ENCODE data around the gene ARRDC2. TPM values are rescaled to one million over a fixed set of nuclear protein-coding genes. Genes with fewer than 3 reads are reported as not detected.

ARRDC2 gene
- total RNA-seq, 1 experiment from 2014 or later = 9.2 TPM

- TF ChIP-seq, protein P1, sequence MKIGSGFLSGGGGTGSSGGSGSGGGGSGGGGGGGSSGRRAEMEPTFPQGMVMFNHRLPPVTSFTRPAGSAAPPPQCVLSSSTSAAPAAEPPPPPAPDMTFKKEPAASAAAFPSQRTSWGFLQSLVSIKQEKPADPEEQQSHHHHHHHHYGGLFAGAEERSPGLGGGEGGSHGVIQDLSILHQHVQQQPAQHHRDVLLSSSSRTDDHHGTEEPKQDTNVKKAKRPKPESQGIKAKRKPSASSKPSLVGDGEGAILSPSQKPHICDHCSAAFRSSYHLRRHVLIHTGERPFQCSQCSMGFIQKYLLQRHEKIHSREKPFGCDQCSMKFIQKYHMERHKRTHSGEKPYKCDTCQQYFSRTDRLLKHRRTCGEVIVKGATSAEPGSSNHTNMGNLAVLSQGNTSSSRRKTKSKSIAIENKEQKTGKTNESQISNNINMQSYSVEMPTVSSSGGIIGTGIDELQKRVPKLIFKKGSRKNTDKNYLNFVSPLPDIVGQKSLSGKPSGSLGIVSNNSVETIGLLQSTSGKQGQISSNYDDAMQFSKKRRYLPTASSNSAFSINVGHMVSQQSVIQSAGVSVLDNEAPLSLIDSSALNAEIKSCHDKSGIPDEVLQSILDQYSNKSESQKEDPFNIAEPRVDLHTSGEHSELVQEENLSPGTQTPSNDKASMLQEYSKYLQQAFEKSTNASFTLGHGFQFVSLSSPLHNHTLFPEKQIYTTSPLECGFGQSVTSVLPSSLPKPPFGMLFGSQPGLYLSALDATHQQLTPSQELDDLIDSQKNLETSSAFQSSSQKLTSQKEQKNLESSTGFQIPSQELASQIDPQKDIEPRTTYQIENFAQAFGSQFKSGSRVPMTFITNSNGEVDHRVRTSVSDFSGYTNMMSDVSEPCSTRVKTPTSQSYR (CRISPR knock-in tag; IDR thresholded peaks at IDR 0.05) = no peak
- TF ChIP-seq, protein P2, sequence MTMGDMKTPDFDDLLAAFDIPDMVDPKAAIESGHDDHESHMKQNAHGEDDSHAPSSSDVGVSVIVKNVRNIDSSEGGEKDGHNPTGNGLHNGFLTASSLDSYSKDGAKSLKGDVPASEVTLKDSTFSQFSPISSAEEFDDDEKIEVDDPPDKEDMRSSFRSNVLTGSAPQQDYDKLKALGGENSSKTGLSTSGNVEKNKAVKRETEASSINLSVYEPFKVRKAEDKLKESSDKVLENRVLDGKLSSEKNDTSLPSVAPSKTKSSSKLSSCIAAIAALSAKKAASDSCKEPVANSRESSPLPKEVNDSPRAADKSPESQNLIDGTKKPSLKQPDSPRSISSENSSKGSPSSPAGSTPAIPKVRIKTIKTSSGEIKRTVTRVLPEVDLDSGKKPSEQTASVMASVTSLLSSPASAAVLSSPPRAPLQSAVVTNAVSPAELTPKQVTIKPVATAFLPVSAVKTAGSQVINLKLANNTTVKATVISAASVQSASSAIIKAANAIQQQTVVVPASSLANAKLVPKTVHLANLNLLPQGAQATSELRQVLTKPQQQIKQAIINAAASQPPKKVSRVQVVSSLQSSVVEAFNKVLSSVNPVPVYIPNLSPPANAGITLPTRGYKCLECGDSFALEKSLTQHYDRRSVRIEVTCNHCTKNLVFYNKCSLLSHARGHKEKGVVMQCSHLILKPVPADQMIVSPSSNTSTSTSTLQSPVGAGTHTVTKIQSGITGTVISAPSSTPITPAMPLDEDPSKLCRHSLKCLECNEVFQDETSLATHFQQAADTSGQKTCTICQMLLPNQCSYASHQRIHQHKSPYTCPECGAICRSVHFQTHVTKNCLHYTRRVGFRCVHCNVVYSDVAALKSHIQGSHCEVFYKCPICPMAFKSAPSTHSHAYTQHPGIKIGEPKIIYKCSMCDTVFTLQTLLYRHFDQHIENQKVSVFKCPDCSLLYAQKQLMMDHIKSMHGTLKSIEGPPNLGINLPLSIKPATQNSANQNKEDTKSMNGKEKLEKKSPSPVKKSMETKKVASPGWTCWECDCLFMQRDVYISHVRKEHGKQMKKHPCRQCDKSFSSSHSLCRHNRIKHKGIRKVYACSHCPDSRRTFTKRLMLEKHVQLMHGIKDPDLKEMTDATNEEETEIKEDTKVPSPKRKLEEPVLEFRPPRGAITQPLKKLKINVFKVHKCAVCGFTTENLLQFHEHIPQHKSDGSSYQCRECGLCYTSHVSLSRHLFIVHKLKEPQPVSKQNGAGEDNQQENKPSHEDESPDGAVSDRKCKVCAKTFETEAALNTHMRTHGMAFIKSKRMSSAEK (CRISPR knock-in tag; IDR thresholded peaks at IDR 0.05; ENCODE audit: borderline replicate concordance) = no peak
These were observed 45.7 kb downstream of the ARRDC2 start (continued) for GRCh38 chr19:18053576-18054219.

GRCh38 chr19:18055967-18056366 is 48.0 kb downstream of the ARRDC2 start:
- H3K27ac Mint-ChIP-seq = no peak overlapping the region
- H3K27me3 Mint-ChIP-seq (ENCODE audit: low read depth) = peaks cover 4% of the 10 kb centered on the region; the same call in 1 of the 2 replicates
- peaks cover 7% of the 10 kb centered on the region for H3K4me1 Mint-ChIP-seq
- DNase-seq (ENCODE audit: low spot score) = no peak
- H3K36me3 Mint-ChIP-seq = no peaks in the 10 kb centered on the region
- H3K4me3 Mint-ChIP-seq = no peak overlapping the region
- POLR2A ChIA-PET = interaction anchor here (0.7 kb wide), 1 partner anchor 369 kb away, joined by 9 read pairs; no protein-coding TSS in a partner anchor
- no peaks in the 10 kb centered on the region; the same call in 1 of the 2 replicates for H3K9me3 Mint-ChIP-seq
- CTCF ChIA-PET = interaction anchor here (0.7 to 6.3 kb wide), 6 partner anchors 18 to 118 kb away, joined by 3 to 46 read pairs (median 4); partner anchors contain the start of gene ARRDC2
- TF ChIP-seq ZNF396 (CRISPR knock-in tag; IDR thresholded peaks at IDR 0.05; ENCODE audit: borderline replicate concordance) (no peak), RELA (CRISPR knock-in tag; IDR thresholded peaks at IDR 0.05; ENCODE audit: borderline replicate concordance) (no peak), CREB1 (CRISPR knock-in tag; IDR thresholded peaks at IDR 0.05) (no peak), JUN (CRISPR knock-in tag; IDR thresholded peaks at IDR 0.05) (no peak), FOXP1 (CRISPR knock-in tag; IDR thresholded peaks at IDR 0.05; ENCODE audit: borderline replicate concordance) (no peak), ZNF671 (CRISPR knock-in tag; IDR thresholded peaks at IDR 0.05) (no peak), ZNF423 (CRISPR knock-in tag; IDR thresholded peaks at IDR 0.05) (no peak), ZBTB21 (CRISPR knock-in tag; IDR thresholded peaks at IDR 0.05; ENCODE audit: borderline replicate concordance) (no peak), ZNF416 (CRISPR knock-in tag; IDR thresholded peaks at IDR 0.05) (no peak), ATF6 (CRISPR knock-in tag; IDR thresholded peaks at IDR 0.05) (no peak), TP53 (CRISPR knock-in tag; IDR thresholded peaks at IDR 0.05) (no peak)
- TF ChIP-seq, protein P3, sequence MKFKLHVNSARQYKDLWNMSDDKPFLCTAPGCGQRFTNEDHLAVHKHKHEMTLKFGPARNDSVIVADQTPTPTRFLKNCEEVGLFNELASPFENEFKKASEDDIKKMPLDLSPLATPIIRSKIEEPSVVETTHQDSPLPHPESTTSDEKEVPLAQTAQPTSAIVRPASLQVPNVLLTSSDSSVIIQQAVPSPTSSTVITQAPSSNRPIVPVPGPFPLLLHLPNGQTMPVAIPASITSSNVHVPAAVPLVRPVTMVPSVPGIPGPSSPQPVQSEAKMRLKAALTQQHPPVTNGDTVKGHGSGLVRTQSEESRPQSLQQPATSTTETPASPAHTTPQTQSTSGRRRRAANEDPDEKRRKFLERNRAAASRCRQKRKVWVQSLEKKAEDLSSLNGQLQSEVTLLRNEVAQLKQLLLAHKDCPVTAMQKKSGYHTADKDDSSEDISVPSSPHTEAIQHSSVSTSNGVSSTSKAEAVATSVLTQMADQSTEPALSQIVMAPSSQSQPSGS (CRISPR knock-in tag; IDR thresholded peaks at IDR 0.05; ENCODE audit: borderline replicate concordance, low read depth) = no peak
- TF ChIP-seq, protein P4, sequence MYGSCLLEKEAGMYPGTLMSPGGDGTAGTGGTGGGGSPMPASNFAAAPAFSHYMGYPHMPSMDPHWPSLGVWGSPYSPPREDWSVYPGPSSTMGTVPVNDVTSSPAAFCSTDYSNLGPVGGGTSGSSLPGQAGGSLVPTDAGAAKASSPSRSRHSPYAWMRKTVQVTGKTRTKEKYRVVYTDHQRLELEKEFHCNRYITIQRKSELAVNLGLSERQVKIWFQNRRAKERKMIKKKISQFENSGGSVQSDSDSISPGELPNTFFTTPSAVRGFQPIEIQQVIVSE (CRISPR knock-in tag; IDR thresholded peaks at IDR 0.05; ENCODE audit: borderline replicate concordance) = no peak
- TF ChIP-seq, protein P5, sequence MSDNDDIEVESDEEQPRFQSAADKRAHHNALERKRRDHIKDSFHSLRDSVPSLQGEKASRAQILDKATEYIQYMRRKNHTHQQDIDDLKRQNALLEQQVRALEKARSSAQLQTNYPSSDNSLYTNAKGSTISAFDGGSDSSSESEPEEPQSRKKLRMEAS (CRISPR knock-in tag; IDR thresholded peaks at IDR 0.05) = no peak
- TF ChIP-seq, protein P6, sequence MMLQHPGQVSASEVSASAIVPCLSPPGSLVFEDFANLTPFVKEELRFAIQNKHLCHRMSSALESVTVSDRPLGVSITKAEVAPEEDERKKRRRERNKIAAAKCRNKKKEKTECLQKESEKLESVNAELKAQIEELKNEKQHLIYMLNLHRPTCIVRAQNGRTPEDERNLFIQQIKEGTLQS (CRISPR knock-in tag; conservative IDR thresholded peaks at IDR 0.05) = no peak
- no peak for ATAC-seq

Measured in WTC11 (cell line).